Activated CD8-positive, alpha-beta memory T cell treated with anti-CD3 and anti-CD28 coated beads, Interleukin-2, amount 50 U/mL, for 1 hour (primary cell): ENCODE measurements around the gene BRINP1.

Experiments
- DNase-seq: peaks from one replicate; pipeline ENCODE4 v3.0.0-alpha.2; 2020; ENCODE audit errors: extremely low read depth

The BRINP1 gene

GRCh38 chr9:119368681-119369581 is at the start of gene BRINP1:
BRINP1 (minus strand) TSS chr9:119369435; CDS start chr9:119313355, 56,080 bp downstream.
- DNase-seq: no peak

GRCh38 chr9:119418721-119419120 is 49.5 kb upstream of the BRINP1 start:
- DNase-seq: no peak

DNA sequence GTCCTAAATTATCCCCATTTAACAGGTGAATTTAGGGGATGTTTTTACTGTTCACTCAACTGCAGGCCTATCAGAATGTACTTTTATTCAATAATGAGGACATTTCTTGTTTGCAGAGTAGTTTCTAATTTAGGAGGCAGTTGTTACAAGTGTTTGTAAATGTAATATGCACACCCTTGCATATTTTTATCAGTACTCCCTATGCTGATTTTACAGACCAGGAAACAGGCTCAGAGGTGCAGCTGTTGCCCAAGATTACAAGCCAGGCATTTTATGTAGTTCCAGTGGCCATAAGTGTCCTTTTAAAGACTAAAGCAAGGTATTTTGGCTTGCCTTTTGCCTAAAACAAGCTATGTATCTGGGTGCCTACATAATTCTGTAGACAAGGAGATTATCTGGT is 47.6 kb upstream of the BRINP1 start:
- DNase-seq: no peak

DNA sequence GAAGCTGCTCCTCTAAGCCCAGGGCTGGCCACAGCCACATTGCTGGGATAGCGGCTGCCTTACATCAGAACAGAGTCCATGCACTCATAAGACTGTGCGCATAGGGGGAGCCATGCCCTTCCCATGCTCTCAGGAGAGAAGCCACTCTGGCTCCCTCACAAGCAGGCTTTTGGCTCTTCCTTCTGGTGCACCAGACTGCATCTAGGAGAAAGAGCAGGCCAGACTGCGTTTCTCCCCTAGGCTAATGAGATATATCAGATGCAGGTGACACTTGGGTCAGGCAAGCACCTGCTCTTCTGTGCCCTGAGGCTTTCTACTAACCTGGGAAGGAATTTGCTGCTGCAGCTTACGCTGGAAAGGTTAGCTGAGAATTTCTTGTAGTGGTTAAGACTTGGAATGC is 43.2 kb upstream of the BRINP1 start:
- DNase-seq: no peak

GRCh38 chr9:119409552-119409951 is 40.3 kb upstream of the BRINP1 start:
- no peak for DNase-seq

DNA sequence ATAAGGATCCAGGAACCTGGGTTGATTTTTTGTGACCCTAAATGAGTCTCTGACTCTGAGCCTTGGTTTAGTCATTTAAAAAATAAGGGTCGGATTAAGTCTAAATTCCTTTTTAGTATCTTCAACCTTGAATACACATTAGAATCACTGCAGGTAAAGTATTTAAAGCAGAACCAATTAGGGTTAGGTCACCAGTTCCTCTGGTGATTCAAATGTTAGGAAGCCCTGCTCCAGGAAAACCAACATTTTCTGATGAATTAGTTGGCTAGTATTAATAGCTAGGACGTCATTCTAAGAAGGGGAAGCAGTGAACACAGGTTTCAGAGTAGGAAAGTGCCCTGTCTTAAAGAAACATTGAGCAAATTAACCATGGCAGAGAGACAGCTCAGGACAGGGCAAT is 31.4 kb upstream of the BRINP1 start:
- no peak for DNase-seq

- DNase-seq: no peak
Observed at GRCh38 chr9:119398350-119398749, 29.1 kb upstream of the BRINP1 start.

DNA sequence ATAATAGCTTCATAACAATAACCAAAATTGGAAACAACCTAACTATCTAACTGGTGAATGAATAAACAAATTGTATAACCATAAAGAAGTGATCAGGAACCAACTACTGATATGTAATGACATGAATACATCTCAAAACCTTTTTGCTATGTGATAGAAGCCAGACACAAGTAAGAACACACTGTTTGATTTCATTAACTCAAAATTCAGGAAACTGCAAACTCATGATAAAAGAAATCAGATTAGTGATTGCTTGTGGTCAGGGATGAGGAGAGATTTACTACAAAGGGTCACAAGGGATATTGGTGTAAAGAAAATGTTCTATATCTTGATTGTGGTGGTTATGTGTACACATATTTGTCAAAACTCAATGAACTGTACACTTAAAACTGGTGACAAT is 22.6 kb upstream of the BRINP1 start:
- DNase-seq: no peak

DNA sequence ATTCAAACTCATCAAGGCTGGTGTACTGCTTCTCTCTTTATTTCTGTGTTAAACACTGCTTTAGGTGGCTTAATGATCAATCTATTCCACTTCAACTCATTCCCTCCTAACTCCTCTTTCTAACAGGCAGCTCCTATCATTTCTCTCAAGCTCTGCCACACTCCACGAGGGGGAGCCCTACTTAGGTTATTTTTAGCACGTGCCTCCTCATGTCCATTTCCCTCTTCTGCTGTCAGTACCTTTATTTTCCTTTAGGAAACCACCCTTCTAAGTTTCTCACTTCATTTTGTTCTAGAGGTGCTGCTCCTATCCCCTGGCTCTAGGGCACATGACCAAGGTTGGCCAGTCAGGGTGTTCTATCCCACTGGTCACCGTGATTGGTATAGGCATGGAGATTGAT is 6.7 kb upstream of the BRINP1 start:
- no peak for DNase-seq

GRCh38 chr9:119372951-119373350 is 3.7 kb upstream of the BRINP1 start:
- no peak for DNase-seq

DNA sequence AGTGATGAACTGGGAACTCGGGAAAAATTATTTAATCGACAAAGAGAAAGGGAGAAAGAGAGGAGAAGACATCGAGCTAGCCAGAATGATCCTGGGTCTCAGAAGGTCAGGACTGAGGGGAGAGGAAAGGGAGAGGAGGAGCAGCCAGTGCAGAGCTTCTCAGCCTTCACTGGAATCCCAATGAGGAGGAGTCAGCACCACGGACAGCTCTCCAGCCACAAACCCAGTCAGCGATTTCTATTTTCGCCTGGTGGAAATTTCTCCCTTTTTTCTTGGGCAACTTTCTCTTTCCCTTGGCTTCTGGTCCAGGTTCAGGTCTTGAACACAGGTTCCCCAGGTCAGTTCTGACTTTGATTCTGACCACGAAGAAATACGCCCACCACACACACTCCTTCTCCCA is 1.6 kb upstream of the BRINP1 start:
- no peak for DNase-seq

- DNase-seq: no peak
Observed at GRCh38 chr9:119369680-119370366, 588 bp upstream of the BRINP1 start.

DNA sequence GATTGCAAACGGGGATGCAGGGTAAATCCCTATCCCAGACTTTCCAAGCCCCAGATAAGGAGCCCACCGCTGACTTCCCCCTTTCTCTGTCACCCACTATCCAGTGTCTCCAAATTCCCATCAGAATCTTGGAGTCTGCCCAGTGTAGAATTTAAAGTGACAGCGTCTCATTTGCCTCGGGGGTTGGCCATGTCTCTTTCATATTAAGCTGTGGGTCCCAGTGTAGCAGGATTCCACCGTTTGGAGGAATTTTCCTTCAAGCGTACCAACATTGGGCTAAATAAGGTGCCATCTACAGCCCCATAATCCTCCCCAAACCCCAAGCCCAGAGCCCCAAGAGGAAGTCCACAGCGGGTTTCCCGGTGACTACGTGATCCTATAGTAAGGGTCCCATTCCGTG is 1.1 kb downstream of the BRINP1 start:
- no peak for DNase-seq

- no peak for DNase-seq
Observed at GRCh38 chr9:119367683-119368075, 1.6 kb downstream of the BRINP1 start.

- DNase-seq: no peak
Observed at GRCh38 chr9:119366909-119367682, 2.1 kb downstream of the BRINP1 start.

- no peak for DNase-seq
Observed at GRCh38 chr9:119365291-119366027, 3.8 kb downstream of the BRINP1 start.

GRCh38 chr9:119360237-119360636 is 9.0 kb downstream of the BRINP1 start:
- DNase-seq: no peak

GRCh38 chr9:119357336-119358096 is 11.7 kb downstream of the BRINP1 start:
- DNase-seq: no peak

GRCh38 chr9:119349351-119349825 is 19.8 kb downstream of the BRINP1 start:
- DNase-seq: no peak

DNA sequence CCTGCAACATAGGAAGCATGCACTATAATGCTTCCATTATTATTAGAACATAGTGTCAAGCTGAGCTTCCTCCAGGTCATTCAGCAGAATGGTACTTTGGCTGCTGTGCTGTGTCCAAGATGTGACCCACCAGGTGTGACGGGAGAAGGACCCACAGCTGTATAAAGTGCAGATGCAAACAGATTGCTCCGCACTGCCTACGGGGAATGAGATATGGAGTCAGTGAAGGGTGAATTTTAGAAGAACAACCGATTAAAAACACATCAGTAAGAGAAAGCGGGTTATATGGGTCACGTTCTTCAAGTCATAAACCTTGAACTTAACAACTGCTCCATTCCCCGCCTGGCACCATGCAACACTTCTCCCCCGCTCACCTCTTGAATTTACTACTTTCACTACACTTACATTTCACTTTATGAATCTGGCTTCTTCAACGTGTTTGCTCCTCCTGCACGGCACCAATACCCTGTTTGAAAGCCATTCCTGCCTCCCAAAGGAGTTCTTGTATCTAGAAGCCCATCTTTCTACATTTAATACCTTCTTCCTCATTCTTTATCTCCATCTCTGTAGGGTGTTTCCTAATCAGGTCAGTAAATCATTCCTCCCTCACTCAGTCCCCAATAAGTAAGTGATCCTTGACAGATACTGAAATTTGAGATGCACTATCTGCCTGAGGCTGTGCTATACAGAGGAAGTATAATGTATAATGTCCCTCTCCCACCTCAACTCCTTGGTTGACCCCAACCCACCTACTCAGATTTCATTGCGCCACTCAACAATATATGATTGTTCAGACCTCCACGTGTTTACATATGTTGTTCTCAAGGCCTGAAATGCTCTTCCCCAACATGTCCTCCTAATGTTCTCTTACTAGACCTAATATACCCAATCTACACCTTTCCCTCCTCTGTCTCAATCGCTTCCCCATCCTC is 25.9 kb downstream of the BRINP1 start:
- DNase-seq: no peak
